HT1080 (cell line): ENCODE results near the gene CSKMT. TPM values are rescaled to one million over a fixed set of nuclear protein-coding genes. Genes with fewer than 3 reads are reported as not detected.
A peak's percentile ranks its signal among the peaks of the same experiment; 100 is the strongest.
"Not testable (repeated sequence)": the region's sequence is repeated elsewhere in the genome, so short reads cannot be mapped to it uniquely, and the experiment has no call there.

Experiments
- DNase-seq: peaks from one replicate; pipeline ENCODE4 v3.0.0-alpha.2; 2015; ENCODE audit warnings: low read depth
- total RNA-seq: library from RNA; depleted of rRNA; stranded (reverse); fragments of >200 nt; shearing (Covaris generic); gene quantifications from 2 replicates; pipeline ENCODE4 v1.2.3, GENCODE V29; 2014

The CSKMT gene
- total RNA-seq, 1 experiment from 2014 or later = 33.5 TPM

- no peak for DNase-seq
Observed at GRCh38 chr11:62654297-62654696, 10.8 kb upstream of the CSKMT start.

- no peak for DNase-seq
Observed at GRCh38 chr11:62656796-62657429, 8.2 kb upstream of the CSKMT start.

GRCh38 chr11:62664405-62665074 is 572 bp upstream of the CSKMT start:
- DNase-seq = no peak

- DNase-seq = no peak
Observed at GRCh38 chr11:62665599-62666258, 617 bp downstream of the CSKMT start.

- no peak for DNase-seq
Observed at GRCh38 chr11:62666259-62666926, 1.3 kb downstream of the CSKMT start.

GRCh38 chr11:62667460-62667859 is 2.3 kb downstream of the CSKMT start:
- no peak for DNase-seq

DNA sequence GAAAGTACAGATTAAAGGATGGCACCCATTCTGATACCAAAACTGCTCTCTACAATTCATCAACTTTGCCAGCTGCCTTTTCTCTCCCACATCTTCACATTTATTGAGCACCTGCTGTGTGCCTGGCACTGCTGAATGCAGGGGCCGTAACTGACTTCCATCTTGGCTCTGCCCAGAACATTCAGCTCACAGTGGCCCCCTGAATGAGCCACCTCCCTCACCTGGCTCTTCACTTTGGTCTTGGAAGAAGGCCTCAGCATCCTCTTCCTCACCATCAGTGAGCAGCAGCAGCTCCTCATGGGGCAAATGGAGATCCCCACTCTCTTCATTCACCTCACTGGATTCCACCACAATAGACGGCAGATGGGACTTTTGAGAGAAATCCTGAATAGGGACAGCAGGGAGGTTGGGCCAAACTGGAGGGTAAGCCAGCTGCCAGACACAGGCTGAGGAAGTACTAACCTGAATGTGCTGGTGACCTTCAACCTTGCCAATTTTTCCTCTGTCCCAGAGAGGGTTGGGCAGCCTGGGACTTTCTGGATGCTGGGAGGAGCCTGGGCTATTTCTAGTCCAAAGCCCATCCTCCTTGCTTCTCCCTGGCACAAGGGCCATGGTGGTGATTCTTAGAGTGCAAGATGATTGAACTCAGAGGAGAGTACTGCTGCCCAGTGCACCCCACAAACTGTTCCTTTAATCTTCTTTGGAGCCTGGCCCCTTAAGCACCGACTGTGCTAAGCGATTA is 4.5 kb downstream of the CSKMT start:
- no peak for DNase-seq

- no peak for DNase-seq
Observed at GRCh38 chr11:62671236-62671607, 6.1 kb downstream of the CSKMT start.

DNA sequence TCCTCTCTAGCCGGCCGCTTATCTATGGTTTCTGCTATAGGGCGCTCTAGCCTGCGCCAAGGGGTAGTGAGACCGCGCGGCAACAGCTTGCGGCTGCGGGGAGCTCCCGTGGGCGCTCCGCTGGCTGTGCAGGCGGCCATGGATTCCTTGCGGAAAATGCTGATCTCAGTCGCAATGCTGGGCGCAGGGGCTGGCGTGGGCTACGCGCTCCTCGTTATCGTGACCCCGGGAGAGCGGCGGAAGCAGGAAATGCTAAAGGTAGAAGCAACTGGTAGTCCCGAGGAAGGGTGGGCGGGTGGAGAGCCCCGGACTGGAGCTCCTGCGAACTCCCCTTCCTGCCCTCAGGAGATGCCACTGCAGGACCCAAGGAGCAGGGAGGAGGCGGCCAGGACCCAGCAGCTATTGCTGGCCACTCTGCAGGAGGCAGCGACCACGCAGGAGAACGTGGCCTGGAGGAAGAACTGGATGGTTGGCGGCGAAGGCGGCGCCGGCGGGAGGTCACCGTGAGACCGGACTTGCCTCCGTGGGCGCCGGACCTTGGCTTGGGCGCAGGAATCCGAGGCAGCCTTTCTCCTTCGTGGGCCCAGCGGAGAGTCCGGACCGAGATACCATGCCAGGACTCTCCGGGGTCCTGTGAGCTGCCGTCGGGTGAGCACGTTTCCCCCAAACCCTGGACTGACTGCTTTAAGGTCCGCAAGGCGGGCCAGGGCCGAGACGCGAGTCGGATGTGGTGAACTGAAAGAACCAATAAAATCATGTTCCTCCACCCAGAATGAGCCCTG is 6.7 kb downstream of the CSKMT start, which contains the start of the genes LBHD1 and UQCC3:
Gene LBHD1 (minus strand): TSS at position 660 of the 782 bp plus-strand sequence. CDS start 2,236 bp downstream, outside the sequence.
Gene UQCC3 (plus strand): TSS at position 66 of the 782 bp plus-strand sequence. CDS start 73 bp downstream, at position 139.
- peak; percentile 79 for DNase-seq

DNA sequence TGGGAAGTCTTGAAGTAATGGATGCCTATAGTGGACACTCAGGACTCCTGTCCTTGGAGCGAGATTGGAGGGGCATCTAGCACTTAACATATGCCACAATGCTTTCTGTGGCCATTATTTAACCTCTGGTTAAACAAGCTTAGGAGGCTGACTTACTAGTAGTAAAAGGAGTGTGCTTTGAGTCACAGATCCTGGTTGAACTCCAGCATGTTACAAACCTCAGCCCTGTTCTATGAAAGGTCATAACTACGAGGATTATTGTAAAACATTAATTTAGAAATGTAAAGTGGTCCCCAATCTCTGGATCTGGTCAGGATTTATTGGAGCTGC is 8.0 kb downstream of the CSKMT start:
- DNase-seq = no peak

GRCh38 chr11:62675415-62675814 is 10.3 kb downstream of the CSKMT start:
- DNase-seq = not testable (repeated sequence)

- no peak for DNase-seq
Observed at GRCh38 chr11:62676698-62677097, 11.6 kb downstream of the CSKMT start.

GRCh38 chr11:62677156-62677555 is 12.0 kb downstream of the CSKMT start:
- DNase-seq = no peak

DNA sequence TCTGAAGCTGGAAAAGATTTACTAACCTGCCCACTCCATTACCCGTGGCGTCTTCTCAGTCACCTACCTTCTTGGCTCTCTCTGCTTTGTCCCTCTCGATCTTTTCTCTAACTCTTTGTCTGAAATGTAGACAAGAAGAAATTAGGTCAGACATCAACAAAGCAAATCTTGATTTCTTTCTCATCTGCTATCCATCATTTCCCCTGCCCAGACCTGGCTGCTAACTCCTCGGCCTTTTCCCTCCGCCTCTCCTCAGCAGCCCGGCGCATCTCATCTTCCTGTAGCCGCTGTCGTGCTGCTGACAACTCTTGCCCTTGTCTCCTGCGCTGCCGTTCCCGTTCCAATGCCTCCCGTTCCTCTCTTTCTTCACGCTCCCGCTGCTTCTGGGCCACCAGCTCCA is 12.6 kb downstream of the CSKMT start:
- no peak for DNase-seq

- no peak for DNase-seq
Observed at GRCh38 chr11:62678433-62678769, 13.3 kb downstream of the CSKMT start.

- peak; percentile 86 for DNase-seq
Observed at GRCh38 chr11:62678770-62679696, 13.9 kb downstream of the CSKMT start, which contains the start of gene UBXN1. Gene UBXN1 (minus strand): TSS chr11:62679073. CDS start chr11:62678923, 150 bp downstream.

DNA sequence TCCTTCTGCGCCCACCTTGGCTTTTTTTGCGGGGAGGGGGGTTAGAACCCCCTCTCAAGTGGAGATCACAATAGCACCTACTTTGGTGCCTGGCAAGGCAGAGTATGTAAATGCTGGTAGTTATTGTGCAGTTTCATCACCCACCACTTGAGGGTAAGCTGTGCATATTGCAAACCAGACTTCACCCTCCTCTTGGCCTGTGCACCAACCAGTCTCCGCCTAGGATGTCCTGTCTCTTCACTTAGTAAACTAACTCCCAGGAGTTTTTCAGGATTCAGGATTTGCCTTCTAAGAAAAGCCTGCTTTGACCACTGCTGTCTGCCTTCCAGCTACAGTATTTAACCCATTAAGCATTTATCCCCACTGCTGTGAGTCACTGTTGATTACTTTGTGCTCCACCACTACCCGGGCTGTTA is 15.7 kb downstream of the CSKMT start:
- DNase-seq = peak; percentile 78

- DNase-seq = no peak
Observed at GRCh38 chr11:62682518-62682917, 17.4 kb downstream of the CSKMT start.
